Fibroblast of peridontal ligament (primary cell): Measurements from ENCODE around the gene DIDO1.

Experiments
- DNase-seq: peaks from one replicate; pipeline ENCODE4 v3.0.0-alpha.2; 2010; ENCODE audit errors: extremely low read depth

The DIDO1 gene

GRCh38 chr20:62834967-62835730, 91.2 kb downstream of the DIDO1 start:
- DNase-seq = no peak

GRCh38 chr20:62832951-62833391, 93.3 kb downstream of the DIDO1 start:
- DNase-seq = no peak

- DNase-seq = no peak
Measured at GRCh38 chr20:62832212-62832922, 93.9 kb downstream of the DIDO1 start.

- DNase-seq = no peak
Measured at GRCh38 chr20:62831854-62832211, 94.5 kb downstream of the DIDO1 start.

- DNase-seq = no peak
Measured at GRCh38 chr20:62831361-62831788, 94.9 kb downstream of the DIDO1 start.

GRCh38 chr20:62830821-62831220, 95.5 kb downstream of the DIDO1 start:
- no peak for DNase-seq

GRCh38 chr20:62830251-62830650, 96.1 kb downstream of the DIDO1 start:
- DNase-seq = no peak

- DNase-seq = no peak
Measured at GRCh38 chr20:62829231-62830230, 96.8 kb downstream of the DIDO1 start.

- no peak for DNase-seq
Measured at GRCh38 chr20:62828511-62829230, 97.6 kb downstream of the DIDO1 start.

GRCh38 chr20:62828051-62828450, 98.3 kb downstream of the DIDO1 start:
- no peak for DNase-seq
